Uterus (tissue), 4 donors: ENCODE data around the gene ATP9B. TPM values are rescaled to one million over a fixed set of nuclear protein-coding genes. Genes with fewer than 3 reads are reported as not detected.
A peak's percentile ranks its signal among the peaks of the same experiment; 100 is the strongest.

Source experiments
- DNase-seq, 2 donors: peaks; one replicate each; pipeline ENCODE4 v3.0.0-alpha.2; 2019 to 2020
- H3K27ac ChIP-seq, 2 donors: fragments of 200-600 bp; sonication (generic); 1 replicate in 1 of 2; 2 replicates in 1 of 2; pipeline ENCODE4 v1.5.1; 2016 to 2018
- H3K27me3 ChIP-seq, 2 donors: fragments of 200-600 bp; sonication (generic); one replicate each; pipeline ENCODE4 v1.5.1; 2018 to 2019; ENCODE audit warnings: control low read depth in 1 of 2
- H3K36me3 ChIP-seq, 2 donors: fragments of 200-600 bp; sonication (generic); one replicate each; pipeline ENCODE4 v1.5.1; 2019; ENCODE audit warnings: control low read depth in 1 of 2
- H3K4me1 ChIP-seq, 2 donors: fragments of 200-600 bp; sonication (generic); one replicate each; pipeline ENCODE4 v1.5.1; 2018 to 2019; ENCODE audit warnings: control low read depth in 1 of 2
- H3K4me3 ChIP-seq, 2 donors: fragments of 200-600 bp; sonication (generic); 1 replicate in 1 of 2; 2 replicates in 1 of 2; pipeline ENCODE4 v1.5.1; 2018 to 2019; ENCODE audit warnings: mild to moderate bottlenecking in 1 of 2
- H3K9me3 ChIP-seq, 2 donors: fragments of 200-600 bp; sonication (generic); one replicate each; pipeline ENCODE4 v1.5.1; 2019; ENCODE audit warnings: control low read depth in 1 of 2
- POLR2A ChIP-seq, 2 donors: fragments of 450-650 bp; IDR thresholded peaks; one replicate each; pipeline ENCODE4 v1.6.1; 2016; ENCODE audit warnings: antibody characterized with exemption in 2 of 2, mild to moderate bottlenecking in 1 of 2, moderate library complexity in 1 of 2
- intact Hi-C: fragments of 100-400 bp; cut with DNase I; formaldehyde crosslinking; loops from one replicate; pipeline ENCODE4 v1.15.1; 2023; ENCODE audit warnings: low total_unique reads
- total RNA-seq, 4 donors: library from RNA; depleted of rRNA in 3 of 4; stranded (reverse); fragments of >200 nt in 3 of 4; gene quantifications; one replicate each; pipeline versions ENCODE4 v1.1.0 to v1.2.4, GENCODE V29; 2014 to 2023
- TF ChIP-seq, protein P1 (sequence below), 4 experiments: fragments of 200-600 bp in 2 of 4; fragments of 450-650 bp in 2 of 4; sonication (generic) in 2 of 4; IDR thresholded peaks; one replicate each; pipeline ENCODE4 v1.5.1; 2016 to 2019; ENCODE audit warnings: antibody characterized with exemption in 4 of 4, mild to moderate bottlenecking in 2 of 4, moderate library complexity in 1 of 4
- donor health status: DM: yes; HTN: yes; CAD: no.

ATP9B gene
- total RNA-seq, 4 donors from 2014 or later: 18.2 to 111 (median 70.3) TPM

GRCh38 chr18:79129120-79129519, 59.9 kb downstream of the ATP9B start:
- intact Hi-C loops: no loop called here
- H3K27ac ChIP-seq: no peak overlapping the region
- no peaks in the 10 kb centered on the region for H3K4me1 ChIP-seq
- no peaks in the 10 kb centered on the region for H3K36me3 ChIP-seq
- H3K4me3 ChIP-seq: no peak overlapping the region
- TF ChIP-seq, protein P1, sequence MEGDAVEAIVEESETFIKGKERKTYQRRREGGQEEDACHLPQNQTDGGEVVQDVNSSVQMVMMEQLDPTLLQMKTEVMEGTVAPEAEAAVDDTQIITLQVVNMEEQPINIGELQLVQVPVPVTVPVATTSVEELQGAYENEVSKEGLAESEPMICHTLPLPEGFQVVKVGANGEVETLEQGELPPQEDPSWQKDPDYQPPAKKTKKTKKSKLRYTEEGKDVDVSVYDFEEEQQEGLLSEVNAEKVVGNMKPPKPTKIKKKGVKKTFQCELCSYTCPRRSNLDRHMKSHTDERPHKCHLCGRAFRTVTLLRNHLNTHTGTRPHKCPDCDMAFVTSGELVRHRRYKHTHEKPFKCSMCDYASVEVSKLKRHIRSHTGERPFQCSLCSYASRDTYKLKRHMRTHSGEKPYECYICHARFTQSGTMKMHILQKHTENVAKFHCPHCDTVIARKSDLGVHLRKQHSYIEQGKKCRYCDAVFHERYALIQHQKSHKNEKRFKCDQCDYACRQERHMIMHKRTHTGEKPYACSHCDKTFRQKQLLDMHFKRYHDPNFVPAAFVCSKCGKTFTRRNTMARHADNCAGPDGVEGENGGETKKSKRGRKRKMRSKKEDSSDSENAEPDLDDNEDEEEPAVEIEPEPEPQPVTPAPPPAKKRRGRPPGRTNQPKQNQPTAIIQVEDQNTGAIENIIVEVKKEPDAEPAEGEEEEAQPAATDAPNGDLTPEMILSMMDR (IDR thresholded peaks at IDR 0.05): no peak
- no peak for TF ChIP-seq POLR2A (IDR thresholded peaks at IDR 0.05)
- DNase-seq: no peak
- H3K9me3 ChIP-seq: no peaks in the 10 kb centered on the region
- H3K27me3 ChIP-seq: no peaks in the 10 kb centered on the region

DNA sequence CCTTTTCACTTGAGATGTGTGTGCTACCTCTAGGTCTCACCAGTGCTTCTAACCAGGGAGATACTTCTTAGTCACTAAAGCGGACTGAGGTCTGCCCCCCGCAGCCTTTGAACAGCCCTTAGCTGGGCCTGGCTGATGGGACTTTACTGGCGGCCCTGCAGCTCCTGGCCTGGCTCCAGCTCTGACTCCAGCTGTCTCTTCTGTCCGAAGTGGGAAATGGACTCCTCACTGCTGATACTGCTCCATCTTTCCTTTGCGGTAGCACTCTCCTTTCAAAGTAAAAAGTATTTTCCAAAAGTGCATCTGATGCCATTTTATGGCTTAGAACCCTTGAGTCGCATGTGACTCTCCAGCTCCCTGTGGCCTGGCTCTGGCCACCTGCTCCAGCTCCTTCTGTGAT, 64.5 kb downstream of the ATP9B start:
- Histone ChIP-seq H3K36me3 (no peaks in the 10 kb centered on the region), H3K4me1 (no peaks in the 10 kb centered on the region), H3K9me3 (no peaks in the 10 kb centered on the region), H3K27me3 (no peaks in the 10 kb centered on the region), H3K4me3 (no peak overlapping the region), H3K27ac (no peak overlapping the region)
- intact Hi-C loops: no loop called here
- DNase-seq: peak in 1 of 2 donors; percentile 21
- no peak for TF ChIP-seq POLR2A (IDR thresholded peaks at IDR 0.05)
- TF ChIP-seq, protein P1 (IDR thresholded peaks at IDR 0.05): no peak

DNA sequence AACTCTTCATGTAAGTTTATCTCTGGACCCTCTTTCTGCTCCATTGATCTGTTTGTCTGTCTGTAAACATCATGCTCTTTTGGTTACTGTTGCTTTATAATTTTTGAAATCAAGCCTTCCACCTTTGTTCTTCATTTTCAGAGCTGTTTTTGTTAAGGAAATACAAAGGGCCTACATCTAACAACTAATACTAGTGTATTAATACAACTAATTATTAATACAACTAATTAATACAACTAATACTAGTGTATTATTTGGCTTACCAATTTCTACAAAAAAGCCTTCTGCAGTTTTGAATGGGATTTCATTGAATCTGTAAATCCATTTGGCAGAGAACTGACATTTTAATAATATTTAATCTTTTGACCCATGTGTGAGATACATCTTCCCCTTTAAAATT, 66.7 kb downstream of the ATP9B start:
- TF ChIP-seq, protein P1 (IDR thresholded peaks at IDR 0.05): no peak
- TF ChIP-seq POLR2A (IDR thresholded peaks at IDR 0.05): no peak
- no peak for DNase-seq
- intact Hi-C loops: no loop called here
- Histone ChIP-seq H3K36me3 (no peaks in the 10 kb centered on the region), H3K4me1 (no peaks in the 10 kb centered on the region), H3K27ac (no peak overlapping the region), H3K27me3 (no peaks in the 10 kb centered on the region), H3K4me3 (no peak overlapping the region), H3K9me3 (no peaks in the 10 kb centered on the region)

GRCh38 chr18:79136742-79137141, 67.5 kb downstream of the ATP9B start:
- Histone ChIP-seq H3K27me3 (no peaks in the 10 kb centered on the region), H3K27ac (no peak overlapping the region), H3K4me3 (no peak overlapping the region), H3K9me3 (no peaks in the 10 kb centered on the region), H3K4me1 (no peaks in the 10 kb centered on the region), H3K36me3 (no peaks in the 10 kb centered on the region)
- no peak for DNase-seq
- TF ChIP-seq, protein P1 (IDR thresholded peaks at IDR 0.05): no peak
- TF ChIP-seq POLR2A (IDR thresholded peaks at IDR 0.05): no peak
- intact Hi-C loops: no loop called here

DNA sequence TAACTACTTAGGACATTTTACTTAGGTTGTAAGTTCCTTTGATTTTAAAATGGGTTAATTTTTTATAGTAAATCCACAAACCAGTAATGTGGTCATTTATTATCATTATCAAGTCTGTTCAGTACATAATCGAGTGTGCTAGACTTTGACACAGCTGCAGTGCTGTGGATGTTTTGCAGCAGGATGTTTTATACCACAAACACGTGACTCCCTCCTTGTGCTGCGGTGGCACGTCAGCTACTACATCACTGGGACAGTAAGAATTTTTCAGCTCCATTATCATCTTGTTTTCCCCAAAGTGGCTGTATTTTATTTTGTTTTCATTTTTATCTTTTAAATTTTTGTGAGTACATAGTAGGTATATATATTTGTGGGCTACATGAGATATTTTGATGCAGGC, 70.0 kb downstream of the ATP9B start:
- DNase-seq: no peak
- Histone ChIP-seq H3K36me3 (no peaks in the 10 kb centered on the region), H3K9me3 (no peaks in the 10 kb centered on the region), H3K27me3 (no peaks in the 10 kb centered on the region), H3K4me1 (no peaks in the 10 kb centered on the region), H3K27ac (no peak overlapping the region), H3K4me3 (no peak overlapping the region)
- TF ChIP-seq, protein P1 (IDR thresholded peaks at IDR 0.05): no peak
- no peak for TF ChIP-seq POLR2A (IDR thresholded peaks at IDR 0.05)
- intact Hi-C loops: no loop called here
